ENCODE results near the gene SRBD1.

DNA sequence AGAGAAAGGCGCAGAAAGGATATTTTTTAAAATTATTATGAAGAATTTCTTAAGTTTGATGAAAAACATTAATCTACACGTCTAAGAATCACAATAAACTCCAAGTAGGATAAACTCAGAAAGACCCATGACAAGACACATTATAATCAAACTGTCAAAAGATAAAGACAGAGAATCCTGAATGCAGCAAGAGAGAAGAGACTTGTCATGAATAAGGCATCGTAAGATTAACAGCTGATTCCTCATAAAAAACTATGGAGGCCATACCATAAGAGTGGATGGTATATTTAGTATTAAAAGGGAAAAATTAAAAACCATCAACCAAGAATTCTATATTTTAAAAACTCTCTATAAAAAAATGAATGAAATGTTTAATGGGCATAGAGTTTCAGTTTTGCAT lies 39.1 kb downstream of the SRBD1 start:
- TF ChIP-seq, protein P1, sequence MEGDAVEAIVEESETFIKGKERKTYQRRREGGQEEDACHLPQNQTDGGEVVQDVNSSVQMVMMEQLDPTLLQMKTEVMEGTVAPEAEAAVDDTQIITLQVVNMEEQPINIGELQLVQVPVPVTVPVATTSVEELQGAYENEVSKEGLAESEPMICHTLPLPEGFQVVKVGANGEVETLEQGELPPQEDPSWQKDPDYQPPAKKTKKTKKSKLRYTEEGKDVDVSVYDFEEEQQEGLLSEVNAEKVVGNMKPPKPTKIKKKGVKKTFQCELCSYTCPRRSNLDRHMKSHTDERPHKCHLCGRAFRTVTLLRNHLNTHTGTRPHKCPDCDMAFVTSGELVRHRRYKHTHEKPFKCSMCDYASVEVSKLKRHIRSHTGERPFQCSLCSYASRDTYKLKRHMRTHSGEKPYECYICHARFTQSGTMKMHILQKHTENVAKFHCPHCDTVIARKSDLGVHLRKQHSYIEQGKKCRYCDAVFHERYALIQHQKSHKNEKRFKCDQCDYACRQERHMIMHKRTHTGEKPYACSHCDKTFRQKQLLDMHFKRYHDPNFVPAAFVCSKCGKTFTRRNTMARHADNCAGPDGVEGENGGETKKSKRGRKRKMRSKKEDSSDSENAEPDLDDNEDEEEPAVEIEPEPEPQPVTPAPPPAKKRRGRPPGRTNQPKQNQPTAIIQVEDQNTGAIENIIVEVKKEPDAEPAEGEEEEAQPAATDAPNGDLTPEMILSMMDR (IDR thresholded peaks at IDR 0.05), result no peak
- TF ChIP-seq, protein P2, sequence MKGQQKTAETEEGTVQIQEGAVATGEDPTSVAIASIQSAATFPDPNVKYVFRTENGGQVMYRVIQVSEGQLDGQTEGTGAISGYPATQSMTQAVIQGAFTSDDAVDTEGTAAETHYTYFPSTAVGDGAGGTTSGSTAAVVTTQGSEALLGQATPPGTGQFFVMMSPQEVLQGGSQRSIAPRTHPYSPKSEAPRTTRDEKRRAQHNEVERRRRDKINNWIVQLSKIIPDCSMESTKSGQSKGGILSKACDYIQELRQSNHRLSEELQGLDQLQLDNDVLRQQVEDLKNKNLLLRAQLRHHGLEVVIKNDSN (CRISPR knock-in tag; IDR thresholded peaks at IDR 0.05), result no peak
- TF ChIP-seq, protein P3, sequence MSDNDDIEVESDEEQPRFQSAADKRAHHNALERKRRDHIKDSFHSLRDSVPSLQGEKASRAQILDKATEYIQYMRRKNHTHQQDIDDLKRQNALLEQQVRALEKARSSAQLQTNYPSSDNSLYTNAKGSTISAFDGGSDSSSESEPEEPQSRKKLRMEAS (CRISPR knock-in tag; IDR thresholded peaks at IDR 0.05), result no peak
- TF ChIP-seq CREB1 (CRISPR knock-in tag; IDR thresholded peaks at IDR 0.05), result no peak
- TF ChIP-seq, protein P4, sequence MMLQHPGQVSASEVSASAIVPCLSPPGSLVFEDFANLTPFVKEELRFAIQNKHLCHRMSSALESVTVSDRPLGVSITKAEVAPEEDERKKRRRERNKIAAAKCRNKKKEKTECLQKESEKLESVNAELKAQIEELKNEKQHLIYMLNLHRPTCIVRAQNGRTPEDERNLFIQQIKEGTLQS (CRISPR knock-in tag; conservative IDR thresholded peaks at IDR 0.05), result no peak
- TF ChIP-seq, protein P5, sequence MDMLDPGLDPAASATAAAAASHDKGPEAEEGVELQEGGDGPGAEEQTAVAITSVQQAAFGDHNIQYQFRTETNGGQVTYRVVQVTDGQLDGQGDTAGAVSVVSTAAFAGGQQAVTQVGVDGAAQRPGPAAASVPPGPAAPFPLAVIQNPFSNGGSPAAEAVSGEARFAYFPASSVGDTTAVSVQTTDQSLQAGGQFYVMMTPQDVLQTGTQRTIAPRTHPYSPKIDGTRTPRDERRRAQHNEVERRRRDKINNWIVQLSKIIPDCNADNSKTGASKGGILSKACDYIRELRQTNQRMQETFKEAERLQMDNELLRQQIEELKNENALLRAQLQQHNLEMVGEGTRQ (CRISPR knock-in tag; IDR thresholded peaks at IDR 0.05), result no peak
- TF ChIP-seq, protein P6, sequence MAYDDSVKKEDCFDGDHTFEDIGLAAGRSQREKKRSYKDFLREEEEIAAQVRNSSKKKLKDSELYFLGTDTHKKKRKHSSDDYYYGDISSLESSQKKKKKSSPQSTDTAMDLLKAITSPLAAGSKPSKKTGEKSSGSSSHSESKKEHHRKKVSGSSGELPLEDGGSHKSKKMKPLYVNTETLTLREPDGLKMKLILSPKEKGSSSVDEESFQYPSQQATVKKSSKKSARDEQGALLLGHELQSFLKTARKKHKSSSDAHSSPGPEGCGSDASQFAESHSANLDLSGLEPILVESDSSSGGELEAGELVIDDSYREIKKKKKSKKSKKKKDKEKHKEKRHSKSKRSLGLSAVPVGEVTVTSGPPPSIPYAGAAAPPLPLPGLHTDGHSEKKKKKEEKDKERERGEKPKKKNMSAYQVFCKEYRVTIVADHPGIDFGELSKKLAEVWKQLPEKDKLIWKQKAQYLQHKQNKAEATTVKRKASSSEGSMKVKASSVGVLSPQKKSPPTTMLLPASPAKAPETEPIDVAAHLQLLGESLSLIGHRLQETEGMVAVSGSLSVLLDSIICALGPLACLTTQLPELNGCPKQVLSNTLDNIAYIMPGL (CRISPR knock-in tag; IDR thresholded peaks at IDR 0.05), result no peak
- TF ChIP-seq, protein P7, sequence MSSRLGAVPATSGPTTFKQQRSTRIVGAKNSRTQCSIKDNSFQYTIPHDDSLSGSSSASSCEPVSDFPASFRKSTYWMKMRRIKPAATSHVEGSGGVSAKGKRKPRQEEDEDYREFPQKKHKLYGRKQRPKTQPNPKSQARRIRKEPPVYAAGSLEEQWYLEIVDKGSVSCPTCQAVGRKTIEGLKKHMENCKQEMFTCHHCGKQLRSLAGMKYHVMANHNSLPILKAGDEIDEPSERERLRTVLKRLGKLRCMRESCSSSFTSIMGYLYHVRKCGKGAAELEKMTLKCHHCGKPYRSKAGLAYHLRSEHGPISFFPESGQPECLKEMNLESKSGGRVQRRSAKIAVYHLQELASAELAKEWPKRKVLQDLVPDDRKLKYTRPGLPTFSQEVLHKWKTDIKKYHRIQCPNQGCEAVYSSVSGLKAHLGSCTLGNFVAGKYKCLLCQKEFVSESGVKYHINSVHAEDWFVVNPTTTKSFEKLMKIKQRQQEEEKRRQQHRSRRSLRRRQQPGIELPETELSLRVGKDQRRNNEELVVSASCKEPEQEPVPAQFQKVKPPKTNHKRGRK (CRISPR knock-in tag; IDR thresholded peaks at IDR 0.05; ENCODE audit: borderline replicate concordance), result no peak
- TF ChIP-seq ZNF232 (CRISPR knock-in tag; IDR thresholded peaks at IDR 0.05), result no peak
- TF ChIP-seq, protein P8, sequence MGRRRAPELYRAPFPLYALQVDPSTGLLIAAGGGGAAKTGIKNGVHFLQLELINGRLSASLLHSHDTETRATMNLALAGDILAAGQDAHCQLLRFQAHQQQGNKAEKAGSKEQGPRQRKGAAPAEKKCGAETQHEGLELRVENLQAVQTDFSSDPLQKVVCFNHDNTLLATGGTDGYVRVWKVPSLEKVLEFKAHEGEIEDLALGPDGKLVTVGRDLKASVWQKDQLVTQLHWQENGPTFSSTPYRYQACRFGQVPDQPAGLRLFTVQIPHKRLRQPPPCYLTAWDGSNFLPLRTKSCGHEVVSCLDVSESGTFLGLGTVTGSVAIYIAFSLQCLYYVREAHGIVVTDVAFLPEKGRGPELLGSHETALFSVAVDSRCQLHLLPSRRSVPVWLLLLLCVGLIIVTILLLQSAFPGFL (CRISPR knock-in tag; IDR thresholded peaks at IDR 0.05; ENCODE audit: borderline replicate concordance), result no peak
- TF ChIP-seq, protein P9, sequence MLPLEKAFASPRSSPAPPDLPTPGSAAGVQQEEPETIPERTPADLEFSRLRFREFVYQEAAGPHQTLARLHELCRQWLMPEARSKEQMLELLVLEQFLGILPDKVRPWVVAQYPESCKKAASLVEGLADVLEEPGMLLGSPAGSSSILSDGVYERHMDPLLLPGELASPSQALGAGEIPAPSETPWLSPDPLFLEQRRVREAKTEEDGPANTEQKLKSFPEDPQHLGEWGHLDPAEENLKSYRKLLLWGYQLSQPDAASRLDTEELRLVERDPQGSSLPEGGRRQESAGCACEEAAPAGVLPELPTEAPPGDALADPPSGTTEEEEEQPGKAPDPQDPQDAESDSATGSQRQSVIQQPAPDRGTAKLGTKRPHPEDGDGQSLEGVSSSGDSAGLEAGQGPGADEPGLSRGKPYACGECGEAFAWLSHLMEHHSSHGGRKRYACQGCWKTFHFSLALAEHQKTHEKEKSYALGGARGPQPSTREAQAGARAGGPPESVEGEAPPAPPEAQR (CRISPR knock-in tag; IDR thresholded peaks at IDR 0.05), result no peak
- no peak for TF ChIP-seq SP1 (CRISPR knock-in tag; conservative IDR thresholded peaks at IDR 0.05)
- TF ChIP-seq FOXK1 (CRISPR knock-in tag; IDR thresholded peaks at IDR 0.05), result no peak
- TF ChIP-seq, protein P10, sequence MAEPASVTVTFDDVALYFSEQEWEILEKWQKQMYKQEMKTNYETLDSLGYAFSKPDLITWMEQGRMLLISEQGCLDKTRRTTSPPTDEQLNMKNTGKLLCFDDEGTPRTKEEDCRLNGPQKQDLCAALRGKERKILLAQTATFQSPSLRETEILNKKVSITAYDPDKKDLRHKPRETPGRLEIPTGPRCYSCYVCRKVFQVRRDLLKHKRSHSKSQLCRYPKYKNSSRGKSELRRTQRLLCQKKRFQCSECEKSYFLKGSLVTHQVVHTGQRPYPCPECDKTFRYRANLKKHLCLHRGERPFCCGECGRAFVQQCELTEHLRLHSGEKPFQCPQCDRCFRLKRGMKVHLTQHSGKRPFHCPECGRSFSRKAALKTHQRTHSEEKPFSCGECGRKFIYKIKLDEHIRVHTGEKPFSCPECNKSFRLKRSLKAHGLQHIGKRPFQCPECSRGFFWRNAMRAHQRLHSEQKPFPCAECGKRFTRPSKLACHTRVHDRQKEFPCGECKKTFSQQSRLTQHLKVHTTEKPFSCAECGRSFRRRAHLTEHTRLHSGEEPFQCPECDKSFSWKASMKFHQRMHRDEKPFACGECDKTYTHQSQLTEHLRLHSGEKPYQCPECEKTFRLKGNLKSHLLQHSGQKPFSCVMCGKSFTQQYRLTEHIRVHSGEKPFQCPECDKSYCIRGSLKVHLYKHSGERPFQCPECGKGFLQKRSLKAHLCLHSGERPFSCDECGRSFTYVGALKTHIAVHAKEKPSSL (CRISPR knock-in tag; conservative IDR thresholded peaks at IDR 0.05), result no peak

Measured in WTC11 (cell line).